ENCODE measurements around the gene AGRP. TPM values are rescaled to one million over a fixed set of nuclear protein-coding genes. Genes with fewer than 3 reads are reported as not detected.
A peak's percentile ranks its signal among the peaks of the same experiment; 100 is the strongest.

The AGRP gene
- total and polyA plus RNA-seq, 11 donors = not detected

- DNase-seq = no peak
- intact Hi-C loops (cut with DNase I) = loop anchor here in 6 of 10 donors (5.0 to 10.0 kb wide), 2 partner anchors 85 to 88 kb away; no protein-coding TSS in a partner anchor
- H3K27me3 ChIP-seq = no peaks in the 10 kb centered on the region
- peak overlapping the region; percentile 30 to 79 (median 69) for H3K27ac ChIP-seq
- no peak overlapping the region for H3K4me3 ChIP-seq
- peak in 1 of 4 donors; percentile 2 for ATAC-seq
- peaks cover 24 to 98% (median 86%) of the 10 kb centered on the region in 12 donors for H3K4me1 ChIP-seq
- TF ChIP-seq POLR2A (IDR thresholded peaks at IDR 0.05) = no peak
- 73 to 83% (median 78%) methylated on average over 5 of the region's 5 CpGs; no CpG with 5 or more reads in 1 of the 4 donors for WGBS, 4 donors
- H3K9me3 ChIP-seq = no peaks in the 10 kb centered on the region
- peaks cover 0 to 9% (median 0%) of the 10 kb centered on the region in 9 donors for H3K36me3 ChIP-seq
These were observed 23.2 kb downstream of the AGRP start for GRCh38 chr16:67460168-67460567.

- no peaks in the 10 kb centered on the region for H3K9me3 ChIP-seq
- WGBS, 4 donors = 43 to 56% (median 53%) methylated on average over 3 of the region's 3 CpGs; no CpG with 5 or more reads in 1 of the 4 donors
- H3K4me1 ChIP-seq = peaks cover 24 to 97% (median 83%) of the 10 kb centered on the region in 12 donors
- ATAC-seq (peak; percentile 20 to 35 (median 28)), DNase-seq (no peak)
- intact Hi-C loops (cut with DNase I) = loop anchor here in 6 of 10 donors (5.0 to 10.0 kb wide), 2 partner anchors 85 to 88 kb away; no protein-coding TSS in a partner anchor
- peak overlapping the region; percentile 30 to 81 (median 70) for H3K27ac ChIP-seq
- H3K4me3 ChIP-seq = no peak overlapping the region
- H3K27me3 ChIP-seq = no peaks in the 10 kb centered on the region
- peaks cover 0 to 9% (median 0%) of the 10 kb centered on the region in 9 donors for H3K36me3 ChIP-seq
- no peak for TF ChIP-seq POLR2A (IDR thresholded peaks at IDR 0.05)
- TF ChIP-seq, protein P1, sequence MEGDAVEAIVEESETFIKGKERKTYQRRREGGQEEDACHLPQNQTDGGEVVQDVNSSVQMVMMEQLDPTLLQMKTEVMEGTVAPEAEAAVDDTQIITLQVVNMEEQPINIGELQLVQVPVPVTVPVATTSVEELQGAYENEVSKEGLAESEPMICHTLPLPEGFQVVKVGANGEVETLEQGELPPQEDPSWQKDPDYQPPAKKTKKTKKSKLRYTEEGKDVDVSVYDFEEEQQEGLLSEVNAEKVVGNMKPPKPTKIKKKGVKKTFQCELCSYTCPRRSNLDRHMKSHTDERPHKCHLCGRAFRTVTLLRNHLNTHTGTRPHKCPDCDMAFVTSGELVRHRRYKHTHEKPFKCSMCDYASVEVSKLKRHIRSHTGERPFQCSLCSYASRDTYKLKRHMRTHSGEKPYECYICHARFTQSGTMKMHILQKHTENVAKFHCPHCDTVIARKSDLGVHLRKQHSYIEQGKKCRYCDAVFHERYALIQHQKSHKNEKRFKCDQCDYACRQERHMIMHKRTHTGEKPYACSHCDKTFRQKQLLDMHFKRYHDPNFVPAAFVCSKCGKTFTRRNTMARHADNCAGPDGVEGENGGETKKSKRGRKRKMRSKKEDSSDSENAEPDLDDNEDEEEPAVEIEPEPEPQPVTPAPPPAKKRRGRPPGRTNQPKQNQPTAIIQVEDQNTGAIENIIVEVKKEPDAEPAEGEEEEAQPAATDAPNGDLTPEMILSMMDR (IDR thresholded peaks at IDR 0.05) = no peak
These were observed 23.5 kb downstream of the AGRP start for GRCh38 chr16:67459861-67460150.

DNA sequence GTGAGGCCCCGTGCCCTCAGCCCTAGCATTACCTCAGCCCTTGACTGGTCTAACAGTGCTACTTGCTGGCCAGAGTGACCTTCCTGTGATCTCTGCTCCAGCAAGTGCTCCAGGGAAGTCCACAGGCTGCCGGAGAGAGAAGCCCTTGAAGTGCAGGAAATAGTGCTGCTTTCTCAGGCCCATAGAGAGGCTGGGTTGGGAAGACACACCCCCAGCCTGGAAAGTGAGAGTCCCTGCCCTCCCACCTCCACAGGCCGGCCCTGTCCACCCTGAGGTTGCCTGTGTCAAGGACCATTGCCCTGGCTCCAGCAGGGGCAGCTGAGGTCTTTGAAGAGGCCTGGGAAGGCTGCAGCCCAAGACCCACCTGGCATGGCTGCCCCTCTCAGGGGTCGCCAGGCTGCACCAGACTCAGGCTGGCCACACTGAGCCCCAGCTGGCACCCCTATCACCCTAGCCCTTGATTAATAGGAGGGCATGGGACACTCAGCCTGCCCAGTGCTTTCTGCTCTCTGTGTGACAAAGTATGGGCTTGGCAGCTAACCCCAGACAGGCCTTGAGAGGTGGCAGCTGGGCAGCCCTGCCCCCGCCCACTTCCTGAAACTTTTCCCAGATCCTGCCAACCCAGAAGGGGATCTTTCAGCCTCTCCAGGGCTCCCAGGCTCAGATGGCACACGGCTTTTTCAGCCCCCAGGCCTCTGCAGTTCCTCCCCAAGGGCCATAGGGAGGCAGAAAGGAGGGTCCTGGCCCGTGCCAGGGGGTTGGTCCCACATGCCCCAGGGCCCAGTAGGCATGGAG is 24.1 kb downstream of the AGRP start:
- H3K4me3 ChIP-seq = no peak overlapping the region
- TF ChIP-seq, protein P1 (IDR thresholded peaks at IDR 0.05) = no peak
- no peak for TF ChIP-seq POLR2A (IDR thresholded peaks at IDR 0.05)
- no peaks in the 10 kb centered on the region for H3K9me3 ChIP-seq
- ATAC-seq (peak; percentile 39 to 73 (median 66)), DNase-seq (peak in 3 of 5 donors; percentile 52 to 73 (median 68))
- H3K4me1 ChIP-seq = peaks cover 24 to 92% (median 77%) of the 10 kb centered on the region in 12 donors
- intact Hi-C loops (cut with DNase I) = no loop called here
- peaks cover 0 to 9% (median 0%) of the 10 kb centered on the region in 9 donors for H3K36me3 ChIP-seq
- H3K27me3 ChIP-seq = no peaks in the 10 kb centered on the region
- WGBS, 4 donors = 18 to 32% (median 26%) methylated on average over 5 to 7 of the region's 7 CpGs
- peak overlapping the region; percentile 30 to 81 (median 70) for H3K27ac ChIP-seq

DNA sequence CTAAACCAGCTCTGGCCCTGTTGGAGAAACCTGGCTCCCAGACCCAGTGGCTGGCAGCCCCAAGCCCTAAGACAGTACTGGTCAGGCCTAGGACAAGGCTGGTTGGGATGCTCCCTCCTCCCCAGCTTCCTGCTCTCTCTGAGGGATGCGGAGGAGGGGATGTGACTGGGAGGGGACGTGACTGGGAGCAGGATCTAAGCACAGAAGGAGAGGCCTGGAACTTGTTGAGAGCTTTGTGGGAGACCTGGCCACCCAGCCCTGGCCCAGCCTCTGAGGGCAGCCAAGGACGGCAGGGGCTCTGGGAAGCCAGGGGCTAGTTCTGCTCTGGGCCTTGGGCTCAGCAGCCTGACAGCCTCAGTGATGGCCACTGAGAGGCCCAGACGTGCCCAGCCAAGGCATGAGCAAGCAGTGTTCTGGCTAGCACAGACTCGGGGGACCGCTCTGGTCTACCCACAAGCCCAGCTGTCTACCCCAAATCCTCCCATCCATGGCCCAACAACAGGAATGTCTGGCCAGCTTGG is 25.2 kb downstream of the AGRP start:
- ATAC-seq (peak in 3 of 4 donors; percentile 29 to 34 (median 31)), DNase-seq (peak in 2 of 5 donors; percentile 45 to 63)
- Histone ChIP-seq H3K27me3 (no peaks in the 10 kb centered on the region), H3K27ac (peak overlapping the region; percentile 29 to 81 (median 70)), H3K4me1 (peaks cover 24 to 82% (median 69%) of the 10 kb centered on the region in 12 donors), H3K9me3 (no peaks in the 10 kb centered on the region), H3K36me3 (peaks cover 0 to 12% (median 3%) of the 10 kb centered on the region in 9 donors), H3K4me3 (no peak overlapping the region)
- 56 to 76% (median 70%) methylated on average over 2 to 6 of the region's 6 CpGs for WGBS, 4 donors
- intact Hi-C loops (cut with DNase I) = no loop called here
- no peak for TF ChIP-seq POLR2A (IDR thresholded peaks at IDR 0.05)
- TF ChIP-seq, protein P1 (IDR thresholded peaks at IDR 0.05) = no peak

Measured in heart left ventricle (tissue), 16 donors.